HEK293 (cell line): ENCODE measurements around the gene TIMM50.
A peak's percentile ranks its signal among the peaks of the same experiment; 100 is the strongest.

Experiments
- BCL11A ChIP-seq: fragments of 450-650 bp; formaldehyde crosslinking; IDR thresholded peaks from 2 replicates; pipeline ENCODE4 v1.5.1; 2016; ENCODE audit warnings: low read depth, missing biosample characterization, missing genetic modification characterization
- ELK4 ChIP-seq: IDR thresholded peaks from 2 replicates; pipeline ENCODE4 v1.6.1; 2011; ENCODE audit warnings: mild to moderate bottlenecking, low read depth, low read length, borderline replicate concordance
- GFI1B ChIP-seq: fragments of 450-650 bp; formaldehyde crosslinking; IDR thresholded peaks from 2 replicates; pipeline ENCODE4 v1.5.1; 2016; ENCODE audit warnings: missing biosample characterization, missing genetic modification characterization
- KLF1 ChIP-seq: fragments of 450-650 bp; formaldehyde crosslinking; IDR thresholded peaks from 2 replicates; pipeline ENCODE4 v1.5.1; 2016; ENCODE audit warnings: missing biosample characterization, missing genetic modification characterization
- PATZ1 ChIP-seq: fragments of 450-650 bp; formaldehyde crosslinking; IDR thresholded peaks from 2 replicates; pipeline ENCODE4 v1.5.1; 2016; ENCODE audit warnings: missing biosample characterization, missing genetic modification characterization
- PRDM1 ChIP-seq: fragments of 450-650 bp; formaldehyde crosslinking; IDR thresholded peaks from 2 replicates; pipeline ENCODE4; 2016; ENCODE audit warnings: missing biosample characterization, missing genetic modification characterization
- PRDM10 ChIP-seq: fragments of 450-650 bp; formaldehyde crosslinking; IDR thresholded peaks from 2 replicates; pipeline ENCODE4 v1.5.1; 2016; ENCODE audit warnings: missing biosample characterization, missing genetic modification characterization
- RBAK ChIP-seq: fragments of 450-650 bp; formaldehyde crosslinking; IDR thresholded peaks from 2 replicates; pipeline ENCODE4 v1.5.1; 2016; ENCODE audit warnings: missing biosample characterization, missing genetic modification characterization
- REPIN1 ChIP-seq: fragments of 450-650 bp; formaldehyde crosslinking; IDR thresholded peaks from 2 replicates; pipeline ENCODE4 v1.5.1; 2017; ENCODE audit warnings: missing biosample characterization, missing genetic modification characterization, low read depth
- SCRT2 ChIP-seq: fragments of 450-650 bp; formaldehyde crosslinking; IDR thresholded peaks from 2 replicates; pipeline ENCODE4 v1.5.1; 2016; ENCODE audit warnings: missing biosample characterization, missing genetic modification characterization
- WT1 ChIP-seq: fragments of 450-650 bp; formaldehyde crosslinking; IDR thresholded peaks from 2 replicates; pipeline ENCODE4 v1.5.1; 2016; ENCODE audit warnings: missing biosample characterization, missing genetic modification characterization
- ZBTB8A ChIP-seq: fragments of 450-650 bp; formaldehyde crosslinking; IDR thresholded peaks from 2 replicates; pipeline ENCODE4 v1.5.1; 2016; ENCODE audit warnings: missing biosample characterization, missing genetic modification characterization
- ZNF112 ChIP-seq: fragments of 450-650 bp; formaldehyde crosslinking; IDR thresholded peaks from 2 replicates; pipeline ENCODE4 v1.5.0; 2017; ENCODE audit warnings: missing biosample characterization, missing genetic modification characterization
- ZNF16 ChIP-seq: fragments of 450-650 bp; formaldehyde crosslinking; IDR thresholded peaks from 2 replicates; pipeline ENCODE4 v1.5.1; 2016; ENCODE audit warnings: low read depth, missing biosample characterization, missing genetic modification characterization
- ZNF169 ChIP-seq: fragments of 450-650 bp; formaldehyde crosslinking; IDR thresholded peaks from 2 replicates; pipeline ENCODE4 v1.5.1; 2016; ENCODE audit warnings: missing biosample characterization, missing genetic modification characterization
- ZNF175 ChIP-seq: fragments of 450-650 bp; formaldehyde crosslinking; IDR thresholded peaks from 2 replicates; pipeline ENCODE4 v1.5.1; 2016; ENCODE audit warnings: missing biosample characterization, missing genetic modification characterization
- ZNF239 ChIP-seq: fragments of 450-650 bp; formaldehyde crosslinking; IDR thresholded peaks from 2 replicates; pipeline ENCODE4 v1.5.1; 2016; ENCODE audit warnings: missing biosample characterization, missing genetic modification characterization
- ZNF280D ChIP-seq: fragments of 450-650 bp; formaldehyde crosslinking; IDR thresholded peaks from 2 replicates; pipeline ENCODE4 v1.5.1; 2016; ENCODE audit warnings: missing biosample characterization, missing genetic modification characterization
- ZNF37A ChIP-seq: fragments of 450-650 bp; IDR thresholded peaks from 2 replicates; pipeline ENCODE4 v1.5.1; 2018; ENCODE audit warnings: missing biosample characterization, missing genetic modification characterization
- ZNF610 ChIP-seq: fragments of 450-650 bp; formaldehyde crosslinking; IDR thresholded peaks from 2 replicates; pipeline ENCODE4 v1.5.1; 2016; ENCODE audit warnings: missing biosample characterization, missing genetic modification characterization, borderline replicate concordance
- ZNF747 ChIP-seq: fragments of 450-650 bp; formaldehyde crosslinking; IDR thresholded peaks from 2 replicates; pipeline ENCODE4 v1.5.1; 2016; ENCODE audit warnings: missing biosample characterization, missing genetic modification characterization
- ZSCAN18 ChIP-seq: fragments of 450-650 bp; formaldehyde crosslinking; IDR thresholded peaks from 2 replicates; pipeline ENCODE4 v1.5.1; 2016; ENCODE audit warnings: missing biosample characterization, missing genetic modification characterization
- ZSCAN23 ChIP-seq: fragments of 450-650 bp; formaldehyde crosslinking; IDR thresholded peaks from 2 replicates; pipeline ENCODE4 v1.5.1; 2016; ENCODE audit warnings: missing biosample characterization, missing genetic modification characterization

The TIMM50 gene

GRCh38 chr19:39480337-39481228 is at the start of gene TIMM50 (continued):
- no peak for TF ChIP-seq ZNF280D
- TF ChIP-seq PRDM1 (tag by site-specific recombination): no peak
- peak; percentile 57; the same call in 1 of the 2 replicates for TF ChIP-seq ZBTB8A (tag by site-specific recombination)
- TF ChIP-seq ZNF37A: no peak
- peak; percentile 99 for TF ChIP-seq PATZ1
- peak; percentile 66 for TF ChIP-seq ZNF610 (tag by site-specific recombination)
- no peak for TF ChIP-seq RBAK
- no peak for TF ChIP-seq ZNF175 (tag by site-specific recombination)
- TF ChIP-seq REPIN1: peak; percentile 40; the same call in 1 of the 2 replicates
- peak; percentile 90 for TF ChIP-seq SCRT2 (tag by site-specific recombination)
- TF ChIP-seq GFI1B (tag by site-specific recombination): no peak; the same call in 1 of the 2 replicates
- TF ChIP-seq ZNF239 (tag by site-specific recombination): no peak
- TF ChIP-seq KLF1 (tag by site-specific recombination): peak; percentile 98
- no peak for TF ChIP-seq ZNF747 (tag by site-specific recombination)
- TF ChIP-seq ZNF169 (tag by site-specific recombination): no peak
- TF ChIP-seq BCL11A: 0 out of 2 replicates have a peak, but pooled peaks have one; percentile 63
- peak; percentile 16; the same call in 1 of the 2 replicates for TF ChIP-seq ZSCAN18
- no peak for TF ChIP-seq ZNF112
- TF ChIP-seq ZNF16 (tag by site-specific recombination): no peak
- TF ChIP-seq PRDM10 (tag by site-specific recombination): peak; percentile 85
- no peak for TF ChIP-seq ELK4
- 0 out of 2 replicates have a peak, but pooled peaks have one; percentile 43 for TF ChIP-seq WT1 (tag by site-specific recombination)
- no peak for TF ChIP-seq ZSCAN23
